ENCODE measurements around the gene CAVIN1. TPM values are rescaled to one million over a fixed set of nuclear protein-coding genes. Genes with fewer than 3 reads are reported as not detected.
"Not testable (repeated sequence)": the region's sequence is repeated elsewhere in the genome, so short reads cannot be mapped to it uniquely, and the experiment has no call there.

CAVIN1 gene
- total and polyA plus RNA-seq, 2 experiments from 2014 or later = 47.7 to 61.3 TPM

- H3K4me3 ChIP-seq = no peak overlapping the region
- no peak overlapping the region for H3K27ac ChIP-seq
- H3K36me3 ChIP-seq = no peaks in the 10 kb centered on the region
- DNase-seq (ENCODE audit: low read depth in 1 of 2, low spot score in 1 of 2) = no peak
- TF ChIP-seq, protein P1, sequence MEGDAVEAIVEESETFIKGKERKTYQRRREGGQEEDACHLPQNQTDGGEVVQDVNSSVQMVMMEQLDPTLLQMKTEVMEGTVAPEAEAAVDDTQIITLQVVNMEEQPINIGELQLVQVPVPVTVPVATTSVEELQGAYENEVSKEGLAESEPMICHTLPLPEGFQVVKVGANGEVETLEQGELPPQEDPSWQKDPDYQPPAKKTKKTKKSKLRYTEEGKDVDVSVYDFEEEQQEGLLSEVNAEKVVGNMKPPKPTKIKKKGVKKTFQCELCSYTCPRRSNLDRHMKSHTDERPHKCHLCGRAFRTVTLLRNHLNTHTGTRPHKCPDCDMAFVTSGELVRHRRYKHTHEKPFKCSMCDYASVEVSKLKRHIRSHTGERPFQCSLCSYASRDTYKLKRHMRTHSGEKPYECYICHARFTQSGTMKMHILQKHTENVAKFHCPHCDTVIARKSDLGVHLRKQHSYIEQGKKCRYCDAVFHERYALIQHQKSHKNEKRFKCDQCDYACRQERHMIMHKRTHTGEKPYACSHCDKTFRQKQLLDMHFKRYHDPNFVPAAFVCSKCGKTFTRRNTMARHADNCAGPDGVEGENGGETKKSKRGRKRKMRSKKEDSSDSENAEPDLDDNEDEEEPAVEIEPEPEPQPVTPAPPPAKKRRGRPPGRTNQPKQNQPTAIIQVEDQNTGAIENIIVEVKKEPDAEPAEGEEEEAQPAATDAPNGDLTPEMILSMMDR (IDR thresholded peaks at IDR 0.05; ENCODE audit: low read depth, low read length) = no peak
- no peaks in the 10 kb centered on the region for H3K27me3 ChIP-seq
- H3K4me1 ChIP-seq (ENCODE audit: low read depth) = no peaks in the 10 kb centered on the region
- H3K9me3 ChIP-seq (ENCODE audit: low read depth) = no peaks in the 10 kb centered on the region
Observed at GRCh38 chr17:42405076-42405475, 18.0 kb downstream of the CAVIN1 start.

DNA sequence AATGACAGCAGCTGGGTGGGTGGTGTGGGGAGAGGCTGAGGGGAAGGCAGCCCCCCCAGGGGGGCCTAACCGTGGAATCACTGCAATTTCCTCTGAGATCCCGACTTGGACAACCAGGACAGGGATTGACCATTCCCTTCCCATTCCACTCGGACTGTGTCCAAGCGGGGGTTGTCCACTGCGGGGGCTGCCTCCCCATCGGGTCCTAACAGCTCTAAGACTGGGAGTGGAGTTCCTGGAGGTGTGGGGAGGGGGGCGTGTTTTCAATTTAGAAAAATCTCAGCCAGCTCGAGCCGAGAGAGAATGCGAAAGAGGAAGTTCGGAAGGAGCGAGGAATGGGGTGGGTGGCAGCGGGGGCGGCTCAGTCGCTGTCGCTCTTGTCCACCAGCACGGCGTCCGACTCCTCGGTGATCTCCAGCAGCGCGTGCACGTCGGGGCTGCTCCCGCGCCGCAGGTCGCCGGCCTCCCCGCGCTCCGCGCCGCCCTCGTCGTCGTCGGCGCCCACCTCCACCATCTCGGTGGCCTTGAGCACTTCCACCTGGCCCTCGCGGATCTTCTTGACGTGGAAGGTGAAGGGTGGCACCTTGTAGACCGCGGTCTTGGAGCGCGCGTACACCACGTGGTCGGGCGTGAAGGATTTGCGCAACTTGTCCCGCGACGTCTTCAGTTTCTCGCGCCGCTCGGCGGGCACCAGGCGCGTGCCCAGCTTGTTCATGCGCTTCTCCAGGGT lies 18.6 kb downstream of the CAVIN1 start:
- no peak for DNase-seq (ENCODE audit: low read depth in 1 of 2, low spot score in 1 of 2)
- TF ChIP-seq, protein P1 (IDR thresholded peaks at IDR 0.05; ENCODE audit: low read depth, low read length) = no peak
- no peaks in the 10 kb centered on the region for H3K27me3 ChIP-seq
- no peaks in the 10 kb centered on the region for H3K4me1 ChIP-seq (ENCODE audit: low read depth)
- no peaks in the 10 kb centered on the region for H3K36me3 ChIP-seq
- H3K4me3 ChIP-seq = no peak overlapping the region
- H3K27ac ChIP-seq = no peak overlapping the region
- H3K9me3 ChIP-seq (ENCODE audit: low read depth) = no peaks in the 10 kb centered on the region

- H3K27ac ChIP-seq = no peak overlapping the region
- no peaks in the 10 kb centered on the region for H3K36me3 ChIP-seq
- H3K9me3 ChIP-seq (ENCODE audit: low read depth) = no peaks in the 10 kb centered on the region
- peak in 1 of 2 donors; percentile 49 for DNase-seq (ENCODE audit: low read depth in 1 of 2, low spot score in 1 of 2)
- H3K4me3 ChIP-seq = no peak overlapping the region
- H3K4me1 ChIP-seq (ENCODE audit: low read depth) = no peaks in the 10 kb centered on the region
- H3K27me3 ChIP-seq = no peaks in the 10 kb centered on the region
- TF ChIP-seq, protein P1 (IDR thresholded peaks at IDR 0.05; ENCODE audit: low read depth, low read length) = peak; percentile 18
Observed at GRCh38 chr17:42403150-42403549, 19.9 kb downstream of the CAVIN1 start.

DNA sequence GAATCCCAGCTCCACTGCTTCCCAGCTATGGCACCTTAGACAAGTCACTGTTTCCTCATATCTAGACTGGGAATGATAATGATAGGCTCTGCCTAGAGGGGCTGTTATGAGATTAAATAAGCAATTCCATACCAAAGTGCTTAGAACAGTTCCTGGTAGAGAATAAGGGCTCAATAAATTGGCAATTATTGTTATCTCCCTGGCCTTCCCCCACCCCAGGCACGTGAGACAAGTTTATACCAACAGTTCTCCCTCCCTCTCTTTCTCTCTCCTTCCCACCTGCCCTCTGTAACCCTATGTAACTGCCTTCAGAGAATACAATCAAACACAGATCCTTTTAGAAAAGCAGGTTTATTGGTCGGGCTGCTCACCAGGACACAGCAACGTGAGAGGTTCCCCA lies 20.9 kb downstream of the CAVIN1 start:
- no peaks in the 10 kb centered on the region for H3K4me1 ChIP-seq (ENCODE audit: low read depth)
- no peaks in the 10 kb centered on the region for H3K27me3 ChIP-seq

DNA sequence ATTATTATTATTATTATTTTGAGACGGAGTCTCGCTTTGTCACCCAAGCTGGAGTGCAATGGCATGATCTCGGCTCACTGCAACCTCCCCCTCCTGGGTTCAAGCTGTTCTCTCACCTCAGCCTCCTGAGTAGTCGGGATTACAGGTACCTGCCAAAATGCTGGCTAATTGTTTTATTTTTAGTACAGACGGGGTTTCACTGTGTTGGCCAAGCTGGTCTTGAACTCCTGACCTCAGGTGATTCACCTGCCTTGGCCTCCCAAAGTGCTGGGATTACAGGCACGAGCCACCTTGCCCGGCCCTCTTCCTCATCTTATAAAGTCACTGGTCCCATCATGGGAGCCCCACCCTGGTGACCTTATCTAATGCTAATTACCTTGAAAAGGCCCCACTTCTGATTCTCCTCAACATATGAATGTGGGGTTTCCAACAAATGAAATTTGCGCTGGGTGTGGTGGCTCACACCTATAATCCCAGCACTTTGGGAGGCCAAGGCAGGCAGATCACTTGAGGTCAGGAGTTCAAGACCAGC lies 22.1 kb downstream of the CAVIN1 start:
- H3K4me1 ChIP-seq (ENCODE audit: low read depth); H3K27me3 ChIP-seq; DNase-seq (ENCODE audit: low read depth in 1 of 2, low spot score in 1 of 2); H3K27ac ChIP-seq; H3K4me3 ChIP-seq; H3K36me3 ChIP-seq; H3K9me3 ChIP-seq (ENCODE audit: low read depth): not testable (repeated sequence)

More for the DNA sequence above, 20.9 kb downstream of the CAVIN1 start:
- H3K4me3 ChIP-seq = no peak overlapping the region
- no peaks in the 10 kb centered on the region for H3K9me3 ChIP-seq (ENCODE audit: low read depth)
- no peak overlapping the region for H3K27ac ChIP-seq
- TF ChIP-seq, protein P1 (IDR thresholded peaks at IDR 0.05; ENCODE audit: low read depth, low read length) = no peak
- no peak for DNase-seq (ENCODE audit: low read depth in 1 of 2, low spot score in 1 of 2)
- no peaks in the 10 kb centered on the region for H3K36me3 ChIP-seq
